Loucy (cell line): Measurements from ENCODE around the gene LCN12.

Experiments used
- EZH2phosphoT487 ChIP-seq: fragments of 200-600 bp; IDR thresholded peaks from 2 replicates; pipeline ENCODE4 v1.6.1; 2018; ENCODE audit warnings: antibody characterized with exemption, mild to moderate bottlenecking, moderate library complexity, borderline replicate concordance
- TF ChIP-seq, protein P1 (sequence below): fragments of 200-600 bp; sonication (generic); conservative IDR thresholded peaks from 2 replicates; pipeline ENCODE4 v1.5.1; 2014; ENCODE audit warnings: mild to moderate bottlenecking, antibody characterized with exemption, low read length

DNA sequence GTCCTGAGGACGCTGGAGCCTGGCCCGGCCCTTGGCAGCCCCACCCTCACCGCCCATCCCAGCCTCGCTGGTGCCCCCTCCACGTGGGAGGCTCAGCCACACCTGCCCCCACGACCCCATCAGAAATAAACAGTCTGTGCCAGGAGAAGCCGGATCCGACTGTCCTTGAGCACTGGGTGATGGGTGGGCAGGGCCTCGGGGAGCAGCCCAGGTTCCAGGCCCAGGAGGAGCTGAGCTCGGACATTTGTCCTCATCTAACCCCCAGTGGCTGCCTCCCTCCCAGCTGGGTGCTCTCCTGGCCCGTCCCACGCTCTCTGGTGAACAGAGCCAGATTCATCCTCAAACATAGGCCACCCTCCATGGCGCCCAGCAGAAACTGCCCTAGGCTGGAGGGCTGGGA lies 20.7 kb downstream of the LCN12 start:
- TF ChIP-seq, protein P1, sequence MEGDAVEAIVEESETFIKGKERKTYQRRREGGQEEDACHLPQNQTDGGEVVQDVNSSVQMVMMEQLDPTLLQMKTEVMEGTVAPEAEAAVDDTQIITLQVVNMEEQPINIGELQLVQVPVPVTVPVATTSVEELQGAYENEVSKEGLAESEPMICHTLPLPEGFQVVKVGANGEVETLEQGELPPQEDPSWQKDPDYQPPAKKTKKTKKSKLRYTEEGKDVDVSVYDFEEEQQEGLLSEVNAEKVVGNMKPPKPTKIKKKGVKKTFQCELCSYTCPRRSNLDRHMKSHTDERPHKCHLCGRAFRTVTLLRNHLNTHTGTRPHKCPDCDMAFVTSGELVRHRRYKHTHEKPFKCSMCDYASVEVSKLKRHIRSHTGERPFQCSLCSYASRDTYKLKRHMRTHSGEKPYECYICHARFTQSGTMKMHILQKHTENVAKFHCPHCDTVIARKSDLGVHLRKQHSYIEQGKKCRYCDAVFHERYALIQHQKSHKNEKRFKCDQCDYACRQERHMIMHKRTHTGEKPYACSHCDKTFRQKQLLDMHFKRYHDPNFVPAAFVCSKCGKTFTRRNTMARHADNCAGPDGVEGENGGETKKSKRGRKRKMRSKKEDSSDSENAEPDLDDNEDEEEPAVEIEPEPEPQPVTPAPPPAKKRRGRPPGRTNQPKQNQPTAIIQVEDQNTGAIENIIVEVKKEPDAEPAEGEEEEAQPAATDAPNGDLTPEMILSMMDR, result no peak
- TF ChIP-seq EZH2phosphoT487, result no peak
